Measurements from ENCODE around the gene IRF3. TPM values are rescaled to one million over a fixed set of nuclear protein-coding genes. Genes with fewer than 3 reads are reported as not detected.

IRF3 gene
- total and polyA plus RNA-seq, 4 donors: 52.8 to 97.3 (median 81.5) TPM

GRCh38 chr19:49654581-49654980 lies 11.1 kb downstream of the IRF3 start:
- no peak for TF ChIP-seq CTCF (IDR thresholded peaks at IDR 0.05; ENCODE audit: control extremely low read depth, extremely low read depth)
- DNase-seq (no peak), ATAC-seq (ENCODE audit: insufficient read depth, low FRiP score) (no peak)
- H3K9me3 ChIP-seq (ENCODE audit: control insufficient read depth in 4 of 4, insufficient read depth in 3 of 4, low read length in 3 of 4): no peaks in the 10 kb centered on the region
- H3K36me3 ChIP-seq (ENCODE audit: control insufficient read depth in 4 of 4, insufficient read depth in 4 of 4, low read length in 4 of 4): peaks cover 21 to 92% (median 37%) of the 10 kb centered on the region in 4 donors
- WGBS, 2 donors: 87 to 90% methylated on average over 10 of the region's 10 CpGs
- no peaks in the 10 kb centered on the region for H3K27me3 ChIP-seq (ENCODE audit: control insufficient read depth in 3 of 3, insufficient read depth in 3 of 3, low read length in 2 of 3)
- no peak overlapping the region for H3K9ac ChIP-seq (ENCODE audit: insufficient read depth in 1 of 2, low read length in 2 of 2)
- H3K27ac ChIP-seq (ENCODE audit: low read depth in 1 of 2, low read length in 1 of 2): no peak overlapping the region
- H3K4me1 ChIP-seq (ENCODE audit: control insufficient read depth in 5 of 5, insufficient read depth in 5 of 5, low read length in 5 of 5): no peaks in the 10 kb centered on the region
- no peak overlapping the region for H3K4me3 ChIP-seq

GRCh38 chr19:49653466-49653806 lies 12.2 kb downstream of the IRF3 start:
- DNase-seq (no peak), ATAC-seq (ENCODE audit: insufficient read depth, low FRiP score) (no peak)
- 90 to 93% methylated on average over 13 of the region's 13 CpGs for WGBS, 2 donors
- no peaks in the 10 kb centered on the region for H3K9me3 ChIP-seq (ENCODE audit: control insufficient read depth in 4 of 4, insufficient read depth in 3 of 4, low read length in 3 of 4)
- no peak overlapping the region for H3K9ac ChIP-seq (ENCODE audit: insufficient read depth in 1 of 2, low read length in 2 of 2)
- H3K36me3 ChIP-seq (ENCODE audit: control insufficient read depth in 4 of 4, insufficient read depth in 4 of 4, low read length in 4 of 4): peaks cover 13 to 85% (median 29%) of the 10 kb centered on the region in 4 donors
- H3K27ac ChIP-seq (ENCODE audit: low read depth in 1 of 2, low read length in 1 of 2): no peak overlapping the region
- H3K27me3 ChIP-seq (ENCODE audit: control insufficient read depth in 3 of 3, insufficient read depth in 3 of 3, low read length in 2 of 3): no peaks in the 10 kb centered on the region
- no peak overlapping the region for H3K4me3 ChIP-seq
- no peak for TF ChIP-seq CTCF (IDR thresholded peaks at IDR 0.05; ENCODE audit: control extremely low read depth, extremely low read depth)
- no peaks in the 10 kb centered on the region for H3K4me1 ChIP-seq (ENCODE audit: control insufficient read depth in 5 of 5, insufficient read depth in 5 of 5, low read length in 5 of 5)

- no peak overlapping the region for H3K4me3 ChIP-seq
- ATAC-seq (ENCODE audit: insufficient read depth, low FRiP score) (no peak), DNase-seq (no peak)
- no peaks in the 10 kb centered on the region for H3K9me3 ChIP-seq (ENCODE audit: control insufficient read depth in 4 of 4, insufficient read depth in 3 of 4, low read length in 3 of 4)
- WGBS, 2 donors: 94 to 95% methylated on average over 41 to 58 of the region's 58 CpGs
- no peak for TF ChIP-seq CTCF (IDR thresholded peaks at IDR 0.05; ENCODE audit: control extremely low read depth, extremely low read depth)
- no peaks in the 10 kb centered on the region for H3K27me3 ChIP-seq (ENCODE audit: control insufficient read depth in 3 of 3, insufficient read depth in 3 of 3, low read length in 2 of 3)
- peaks cover 11 to 80% (median 27%) of the 10 kb centered on the region in 4 donors for H3K36me3 ChIP-seq (ENCODE audit: control insufficient read depth in 4 of 4, insufficient read depth in 4 of 4, low read length in 4 of 4)
- no peak overlapping the region for H3K9ac ChIP-seq (ENCODE audit: insufficient read depth in 1 of 2, low read length in 2 of 2)
- no peaks in the 10 kb centered on the region for H3K4me1 ChIP-seq (ENCODE audit: control insufficient read depth in 5 of 5, insufficient read depth in 5 of 5, low read length in 5 of 5)
- no peak overlapping the region for H3K27ac ChIP-seq (ENCODE audit: low read depth in 1 of 2, low read length in 1 of 2)
Measured at GRCh38 chr19:49652551-49653465, 12.8 kb downstream of the IRF3 start.
